HEK293 (cell line): ENCODE results near the gene BTAF1.

ENCODE experiments used
- CTCF ChIA-PET: fragments of 350-600 bp; formaldehyde crosslinking; extraction: SDS; loops from one replicate; lab custom pipeline; 2021; ENCODE audit warnings: antibody characterized with exemption; lab: Yijun Ruan, JAX
- POLR2A ChIA-PET: fragments of 300-600 bp; formaldehyde crosslinking; extraction: SDS; loops from one replicate; lab custom pipeline; 2020; ENCODE audit warnings: antibody characterized with exemption, inconsistent platforms; lab: Yijun Ruan, JAX
- H3K27ac ChIP-seq: fragments of 200-500 bp; sonication (Bioruptor generic); 2 replicates; pipeline ENCODE4 v1.5.1; 2014; ENCODE audit warnings: low read depth, low read length, control low read depth, inconsistent platforms; ENCODE audit errors: extremely low read depth
- H3K36me3 ChIP-seq, 2 experiments: fragments of 200-500 bp in 1 of 2; sonication (Bioruptor generic) in 1 of 2; 1 replicate in 1 of 2; 2 replicates in 1 of 2; pipeline ENCODE4 v1.5.1; 2014 to 2017; ENCODE audit warnings: inconsistent platforms in 2 of 2, low read length in 2 of 2; ENCODE audit not compliant: control insufficient read depth in 2 of 2, insufficient read depth in 1 of 2
- H3K4me1 ChIP-seq: fragments of 200-500 bp; sonication (Bioruptor generic); 2 replicates; pipeline ENCODE4 v1.5.1; 2014; ENCODE audit warnings: mild to moderate bottlenecking, low read length, inconsistent platforms; ENCODE audit not compliant: control insufficient read depth, insufficient read depth
- H3K4me3 ChIP-seq: 2 replicates; pipeline ENCODE4 v1.5.1; 2011; ENCODE audit warnings: low read depth, mild to moderate bottlenecking, control low read depth, low read length, moderate library complexity
- H3K9me3 ChIP-seq: fragments of 200-500 bp; sonication (Bioruptor generic); 2 replicates; pipeline ENCODE4 v1.5.1; 2014; ENCODE audit warnings: low read depth, low read length, inconsistent platforms; ENCODE audit not compliant: control insufficient read depth, insufficient read depth
- AEBP2 ChIP-seq: fragments of 450-650 bp; formaldehyde crosslinking; IDR thresholded peaks from 2 replicates; pipeline ENCODE4 v1.5.1; 2016; ENCODE audit warnings: missing biosample characterization, missing genetic modification characterization, borderline replicate concordance
- EGR2 ChIP-seq: fragments of 450-650 bp; formaldehyde crosslinking; IDR thresholded peaks from 2 replicates; pipeline ENCODE4 v1.5.1; 2016; ENCODE audit warnings: low read depth, missing biosample characterization, missing genetic modification characterization
- FEZF1 ChIP-seq: fragments of 450-650 bp; formaldehyde crosslinking; IDR thresholded peaks from 2 replicates; pipeline ENCODE4 v1.5.1; 2016; ENCODE audit warnings: missing biosample characterization, missing genetic modification characterization
- GLI2 ChIP-seq: fragments of 450-650 bp; formaldehyde crosslinking; IDR thresholded peaks from 2 replicates; pipeline ENCODE4; 2017; ENCODE audit warnings: missing biosample characterization, missing genetic modification characterization, low read depth, borderline replicate concordance
- GLIS1 ChIP-seq: fragments of 450-650 bp; formaldehyde crosslinking; IDR thresholded peaks from 2 replicates; pipeline ENCODE4 v1.5.1; 2016; ENCODE audit warnings: missing biosample characterization, missing genetic modification characterization
- HIC1 ChIP-seq: fragments of 450-650 bp; formaldehyde crosslinking; IDR thresholded peaks from 2 replicates; pipeline ENCODE4 v1.5.1; 2016; ENCODE audit warnings: missing biosample characterization, missing genetic modification characterization
- KLF10 ChIP-seq: fragments of 450-650 bp; IDR thresholded peaks from 2 replicates; pipeline ENCODE4 v1.5.1; 2018; ENCODE audit warnings: missing biosample characterization, mild to moderate bottlenecking, missing genetic modification characterization
- PRDM6 ChIP-seq: fragments of 450-650 bp; formaldehyde crosslinking; IDR thresholded peaks from 2 replicates; pipeline ENCODE4 v1.5.1; 2017; ENCODE audit warnings: missing biosample characterization, missing genetic modification characterization
- SCRT2 ChIP-seq: fragments of 450-650 bp; formaldehyde crosslinking; IDR thresholded peaks from 2 replicates; pipeline ENCODE4 v1.5.1; 2016; ENCODE audit warnings: missing biosample characterization, missing genetic modification characterization
- SP2 ChIP-seq: fragments of 450-650 bp; formaldehyde crosslinking; IDR thresholded peaks from 2 replicates; pipeline ENCODE4 v1.5.1; 2016; ENCODE audit warnings: missing biosample characterization, missing genetic modification characterization
- SP7 ChIP-seq: fragments of 450-650 bp; formaldehyde crosslinking; IDR thresholded peaks from 2 replicates; pipeline ENCODE4 v1.5.1; 2016; ENCODE audit warnings: missing biosample characterization, missing genetic modification characterization
- ZBTB26 ChIP-seq: fragments of 450-650 bp; formaldehyde crosslinking; optimal IDR thresholded peaks from 2 replicates; pipeline ENCODE3; 2016; ENCODE audit warnings: missing biosample characterization, mild to moderate bottlenecking, missing genetic modification characterization
- ZFP69B ChIP-seq: fragments of 450-650 bp; formaldehyde crosslinking; IDR thresholded peaks from 2 replicates; pipeline ENCODE4 v1.5.1; 2016; ENCODE audit warnings: missing biosample characterization, missing genetic modification characterization
- ZNF112 ChIP-seq: fragments of 450-650 bp; formaldehyde crosslinking; IDR thresholded peaks from 2 replicates; pipeline ENCODE4 v1.5.0; 2017; ENCODE audit warnings: missing biosample characterization, missing genetic modification characterization
- ZNF394 ChIP-seq: fragments of 450-650 bp; formaldehyde crosslinking; IDR thresholded peaks from 2 replicates; pipeline ENCODE4 v1.5.1; 2016; ENCODE audit warnings: missing biosample characterization, missing genetic modification characterization, mild to moderate bottlenecking, moderate library complexity, borderline replicate concordance
- ZNF433 ChIP-seq: fragments of 450-650 bp; formaldehyde crosslinking; IDR thresholded peaks from 2 replicates; pipeline ENCODE4 v1.5.1; 2016; ENCODE audit warnings: missing biosample characterization, missing genetic modification characterization, low read depth
- ZNF544 ChIP-seq: fragments of 450-650 bp; formaldehyde crosslinking; IDR thresholded peaks from 2 replicates; pipeline ENCODE4 v1.5.0; 2017; ENCODE audit warnings: missing biosample characterization, missing genetic modification characterization
- ZNF692 ChIP-seq: fragments of 450-650 bp; formaldehyde crosslinking; IDR thresholded peaks from 2 replicates; pipeline ENCODE4 v1.5.1; 2016; ENCODE audit warnings: missing biosample characterization, missing genetic modification characterization
- ZNF704 ChIP-seq: fragments of 450-650 bp; formaldehyde crosslinking; IDR thresholded peaks from 2 replicates; pipeline ENCODE4 v1.5.1; 2016; ENCODE audit warnings: missing biosample characterization, missing genetic modification characterization
- ZNF776 ChIP-seq: fragments of 450-650 bp; formaldehyde crosslinking; IDR thresholded peaks from 2 replicates; pipeline ENCODE4 v1.5.0; 2017; ENCODE audit warnings: missing biosample characterization, missing genetic modification characterization, borderline replicate concordance
- ZNF837 ChIP-seq: fragments of 450-650 bp; formaldehyde crosslinking; IDR thresholded peaks from 2 replicates; pipeline ENCODE4 v1.5.1; 2016; ENCODE audit warnings: missing biosample characterization, missing genetic modification characterization
- ZSCAN30 ChIP-seq: fragments of 450-650 bp; IDR thresholded peaks from 2 replicates; pipeline ENCODE4 v1.5.1; 2018; ENCODE audit warnings: missing biosample characterization, mild to moderate bottlenecking, missing genetic modification characterization, moderate library complexity
- ZXDB ChIP-seq: fragments of 450-650 bp; formaldehyde crosslinking; IDR thresholded peaks from 2 replicates; pipeline ENCODE4 v1.5.1; 2016; ENCODE audit warnings: missing biosample characterization, missing genetic modification characterization

The BTAF1 gene

GRCh38 chr10:91886954-91887271 lies 36.7 kb upstream of the BTAF1 start:
- H3K4me1 ChIP-seq: peaks cover 30% of the 10 kb centered on the region
- ChIA-PET POLR2A (interaction anchor here (0.6 to 1.9 kb wide), 6 partner anchors 13 to 646 kb away, joined by 3 to 18 read pairs (median 6); partner anchors contain the start of genes BTAF1, FGFBP3 and TNKS2), CTCF (interaction anchor here (1.9 kb wide), 1 partner anchor 30 kb away, joined by 4 read pairs; no protein-coding TSS in a partner anchor)
- no peaks in the 10 kb centered on the region for H3K9me3 ChIP-seq
- H3K4me3 ChIP-seq: peak overlapping the region; percentile 35
- peak overlapping the region; percentile 75 for H3K27ac ChIP-seq
- no peaks in the 10 kb centered on the region for H3K36me3 ChIP-seq
- TF ChIP-seq SCRT2 (tag by site-specific recombination) (no peak), KLF10 (0 out of 2 replicates have a peak, but pooled peaks have one; percentile 23), GLI2 (tag by site-specific recombination) (0 out of 2 replicates have a peak, but pooled peaks have one; percentile 39), FEZF1 (tag by site-specific recombination) (peak; percentile 44), ZNF544 (no peak), PRDM6 (tag by site-specific recombination) (peak; percentile 52), ZXDB (tag by site-specific recombination) (peak; percentile 90; the same call in 1 of the 2 replicates)

GRCh38 chr10:91887272-91888076 lies 36.1 kb upstream of the BTAF1 start:
- peak overlapping the region; percentile 75 for H3K27ac ChIP-seq
- H3K4me3 ChIP-seq: peak overlapping the region; percentile 35
- H3K9me3 ChIP-seq: no peaks in the 10 kb centered on the region
- ChIA-PET CTCF (interaction anchor here (1.9 kb wide), 1 partner anchor 31 kb away, joined by 4 read pairs; no protein-coding TSS in a partner anchor), POLR2A (interaction anchor here (0.6 to 1.9 kb wide), 7 partner anchors 12 to 646 kb away, joined by 3 to 18 read pairs (median 6); partner anchors contain the start of genes BTAF1, FGFBP3 and TNKS2)
- no peaks in the 10 kb centered on the region for H3K36me3 ChIP-seq
- peaks cover 30% of the 10 kb centered on the region for H3K4me1 ChIP-seq
- TF ChIP-seq ZNF394 (tag by site-specific recombination) (peak; percentile 45; the same call in 1 of the 2 replicates), ZNF544 (no peak), EGR2 (tag by site-specific recombination) (peak; percentile 83), ZNF433 (no peak), SP2 (tag by site-specific recombination) (peak; percentile 72), ZNF692 (peak; percentile 84; the same call in 1 of the 2 replicates), SP7 (tag by site-specific recombination) (peak; percentile 58; the same call in 1 of the 2 replicates), ZFP69B (peak; percentile 56; the same call in 1 of the 2 replicates), ZNF837 (tag by site-specific recombination) (no peak), KLF10 (peak; percentile 8; the same call in 1 of the 2 replicates), ZNF704 (no peak), SCRT2 (tag by site-specific recombination) (peak; percentile 90), AEBP2 (tag by site-specific recombination) (no peak), ZBTB26 (peak; percentile 91), ZSCAN30 (tag by site-specific recombination) (peak; percentile 82; the same call in 1 of the 2 replicates), HIC1 (tag by site-specific recombination) (peak; percentile 91), ZNF112 (tag by site-specific recombination) (no peak), ZNF776 (tag by site-specific recombination) (no peak), GLIS1 (peak; percentile 60; the same call in 1 of the 2 replicates)
